Head of caudate nucleus (tissue), 42 donors: ENCODE measurements around the gene HIBADH.
A peak's percentile ranks its signal among the peaks of the same experiment; 100 is the strongest.

Experiments used
- DNase-seq, 42 donors: peaks; one replicate each; pipeline versions ENCODE4 v3.0.0 to v3.0.0-alpha.2; 2020 to 2021; ENCODE audit warnings: mixed read lengths in 7 of 42
- intact Hi-C: fragments of 100-400 bp; cut with DNase I; formaldehyde crosslinking; loops from one replicate; pipeline ENCODE4 v1.15.0; 2022

Gene HIBADH

DNA sequence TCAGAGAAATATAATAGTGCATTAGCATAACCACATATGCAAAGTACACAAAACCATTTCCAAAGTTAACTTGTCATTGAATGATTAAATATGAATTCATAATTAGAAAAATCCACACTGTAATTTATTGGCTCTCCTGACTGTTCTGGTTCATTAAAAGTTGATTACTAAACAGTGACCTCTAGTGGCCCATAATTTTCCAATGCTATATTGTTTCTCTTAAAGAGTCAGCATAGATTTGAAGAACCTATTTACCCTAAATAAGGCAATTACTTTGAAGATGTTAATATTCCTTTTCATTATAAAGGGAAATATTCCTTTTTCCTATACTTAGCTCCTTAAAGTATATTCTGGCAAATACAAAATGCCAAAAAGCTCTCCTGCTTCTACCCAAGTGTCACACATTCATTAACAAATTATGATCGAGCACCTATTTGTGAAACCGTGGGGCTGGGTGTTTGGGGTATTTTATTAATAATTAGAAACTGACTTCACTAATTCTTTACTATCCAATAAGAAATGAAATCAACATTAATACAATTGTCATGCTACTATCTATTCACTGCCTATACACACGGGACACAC, 86.2 kb downstream of the HIBADH start:
- no peak for DNase-seq
- intact Hi-C loops, result loop anchor here (10.0 kb wide), 1 partner anchor 382 kb away; no protein-coding TSS in a partner anchor

DNA sequence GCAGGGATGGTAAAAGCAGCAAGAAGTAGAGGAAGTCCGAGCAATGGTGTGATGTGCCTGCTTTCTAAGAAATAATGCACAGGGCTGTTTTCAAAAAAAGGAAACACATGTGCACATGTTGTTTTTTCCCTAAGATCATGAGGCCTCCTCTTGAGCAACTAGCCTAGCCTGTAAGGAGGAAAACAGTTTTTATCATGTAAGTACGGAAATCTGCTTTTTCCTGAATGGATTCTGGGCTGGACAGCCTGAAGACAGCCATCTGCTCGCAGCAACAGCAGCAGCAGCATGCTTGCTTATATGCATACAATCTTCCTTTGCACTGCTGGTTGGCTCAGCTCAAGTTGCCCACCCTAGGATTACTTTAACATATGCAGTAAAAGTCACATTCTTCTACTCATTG, 87.1 kb downstream of the HIBADH start:
- no peak for DNase-seq
- intact Hi-C loops, result loop anchor here (10.0 kb wide), 1 partner anchor 381 kb away; no protein-coding TSS in a partner anchor

DNA sequence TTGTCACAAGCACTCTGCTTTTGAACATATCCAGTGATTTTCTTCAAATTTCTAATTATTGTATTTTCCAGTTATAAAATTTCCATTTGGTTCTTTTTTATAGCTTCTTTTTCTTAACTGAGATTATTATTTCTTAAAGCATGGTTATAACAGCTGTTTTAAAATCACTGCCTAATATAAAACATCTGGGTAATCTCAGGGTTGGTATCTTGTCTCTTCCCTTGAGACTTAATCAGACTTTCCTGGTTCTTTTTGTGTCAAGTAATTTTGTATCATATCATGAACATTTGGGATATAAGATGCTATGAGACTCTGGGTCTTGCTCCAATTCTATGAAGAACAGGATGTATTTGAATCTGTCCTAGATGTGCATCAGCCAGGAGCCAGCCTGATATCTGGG, 93.6 kb downstream of the HIBADH start:
- DNase-seq, result no peak
- intact Hi-C loops, result no loop called here

DNA sequence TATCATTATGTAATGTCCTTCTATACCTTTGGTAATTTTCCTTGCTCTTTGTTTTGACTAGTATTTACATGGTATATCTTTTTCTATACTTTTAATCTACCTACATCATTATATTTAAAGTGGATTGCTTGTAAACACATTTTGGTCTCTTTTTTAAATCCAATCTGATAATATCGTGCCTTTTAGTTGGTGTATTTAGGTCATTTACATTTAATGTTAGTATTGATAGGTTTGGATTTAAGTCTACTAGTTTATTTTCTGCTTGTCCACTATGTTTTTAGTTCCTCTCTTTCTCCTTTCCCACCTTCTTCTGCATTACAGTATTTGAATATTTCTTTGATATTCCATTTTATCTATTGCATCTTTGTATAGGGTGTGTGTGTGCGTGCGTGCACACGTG, 95.4 kb downstream of the HIBADH start:
- intact Hi-C loops, result no loop called here
- no peak for DNase-seq

DNA sequence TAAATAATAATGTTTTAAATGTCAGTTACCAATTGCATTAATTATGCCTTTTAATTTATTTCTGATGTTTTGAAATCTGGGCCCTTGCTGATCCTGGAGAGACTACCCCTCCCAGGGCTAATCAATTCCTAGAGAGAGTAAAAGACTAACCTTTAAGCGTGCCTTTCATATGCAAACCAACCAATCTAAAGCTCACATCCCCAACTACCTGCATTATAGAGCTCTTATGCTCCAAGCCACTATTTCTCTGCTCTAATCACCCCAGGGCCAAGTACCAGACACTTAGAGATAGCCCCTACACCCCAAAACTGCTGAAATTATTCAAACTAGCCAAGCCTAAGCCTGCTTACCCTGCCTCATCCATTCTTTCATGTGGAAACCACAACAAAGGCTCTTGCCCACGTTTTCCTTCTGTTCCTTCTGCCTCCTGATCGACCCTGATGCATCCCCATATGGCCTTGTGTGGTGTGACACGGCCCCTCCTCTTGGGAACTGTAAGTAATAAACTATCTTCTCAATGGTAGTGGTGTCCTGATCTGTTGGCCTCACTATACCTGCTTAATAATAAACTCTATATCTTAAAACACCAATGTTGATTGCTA, 97.7 kb downstream of the HIBADH start:
- intact Hi-C loops, result no loop called here
- DNase-seq, result no peak

DNA sequence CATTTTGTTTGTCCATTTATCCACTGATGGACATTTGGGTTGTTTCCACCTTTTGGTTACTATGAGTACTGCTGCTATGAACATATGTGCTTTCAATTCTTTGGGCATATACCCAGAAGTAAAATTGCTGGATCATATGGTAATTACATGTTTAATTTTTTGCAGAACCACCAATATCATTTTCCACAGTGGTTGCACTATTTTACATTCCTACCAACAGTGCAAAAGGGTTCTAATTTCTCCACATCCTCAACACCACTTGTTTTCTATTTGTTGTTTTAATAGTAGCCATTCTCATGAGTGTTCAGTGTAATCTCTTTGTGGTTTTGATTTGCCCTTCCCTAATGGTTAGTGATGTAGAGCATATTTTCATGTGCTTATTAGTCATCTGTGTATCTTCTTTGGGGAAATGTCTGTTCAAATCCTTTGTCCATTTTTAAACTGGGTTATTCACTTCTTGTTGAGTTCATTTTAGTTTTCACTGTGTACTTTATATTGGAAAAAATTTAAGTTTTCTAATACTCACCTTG, 101.9 kb downstream of the HIBADH start:
- intact Hi-C loops, result no loop called here
- no peak for DNase-seq

DNA sequence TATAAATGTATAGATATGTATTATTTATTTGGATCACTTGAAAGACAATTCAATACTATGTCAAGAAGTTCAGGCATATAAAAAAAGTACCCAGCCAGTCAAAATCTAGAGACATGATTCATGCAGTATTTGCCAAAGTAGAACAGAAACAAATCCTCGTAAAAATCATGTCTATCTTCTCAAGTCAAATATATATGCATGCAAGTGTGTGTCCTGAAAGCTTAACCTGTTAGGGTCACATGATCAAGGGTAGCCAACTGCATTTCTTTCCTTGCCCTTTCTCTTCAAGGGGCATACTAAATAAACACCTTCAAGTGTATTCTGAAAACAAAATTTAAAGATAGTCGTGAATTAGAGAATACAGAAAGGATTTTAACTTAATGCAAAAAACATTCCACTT, 107.0 kb downstream of the HIBADH start:
- DNase-seq, result no peak
- intact Hi-C loops, result no loop called here

DNA sequence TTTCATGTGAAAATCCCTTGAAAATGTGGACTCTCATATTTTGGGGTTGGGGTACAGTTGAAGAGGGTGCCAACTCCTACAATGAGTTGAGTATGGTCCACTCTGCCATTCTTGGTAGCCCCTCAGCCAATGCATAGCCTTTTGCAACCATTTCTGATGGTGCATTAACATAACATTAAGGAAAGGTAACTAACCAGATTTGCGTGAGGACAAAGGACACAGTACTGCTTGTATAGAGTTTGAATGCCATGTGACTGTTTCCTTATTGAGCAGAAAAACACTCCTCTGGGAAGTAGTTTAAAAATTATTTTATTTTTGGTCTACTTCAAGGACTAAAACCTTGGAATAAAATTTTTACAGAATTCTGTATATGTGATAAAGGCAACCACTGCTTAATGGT, 107.9 kb downstream of the HIBADH start:
- intact Hi-C loops, result no loop called here
- DNase-seq, result no peak

DNA sequence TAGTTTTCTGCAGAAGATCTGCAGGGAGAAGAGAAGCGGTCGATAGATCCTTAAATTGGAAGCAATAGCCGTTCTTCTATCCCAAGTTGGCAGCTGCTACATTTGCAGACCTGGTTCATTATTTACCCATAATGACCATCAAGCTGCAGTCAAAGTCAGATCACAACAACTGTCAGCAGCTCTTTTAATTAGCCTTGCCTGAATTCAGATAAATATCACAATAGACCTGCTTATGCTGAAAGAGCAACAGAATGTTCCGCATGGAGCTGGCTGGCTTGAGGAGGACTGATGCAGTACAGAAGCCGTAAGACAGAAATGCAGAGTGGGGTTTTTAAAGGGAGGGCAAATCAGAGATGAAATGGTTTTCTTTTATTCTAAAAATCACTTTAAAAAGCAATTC, 109.4 kb downstream of the HIBADH start:
- peak in 10 of 42 donors; percentile 9 to 53 (median 16) for DNase-seq
- intact Hi-C loops, result no loop called here

DNA sequence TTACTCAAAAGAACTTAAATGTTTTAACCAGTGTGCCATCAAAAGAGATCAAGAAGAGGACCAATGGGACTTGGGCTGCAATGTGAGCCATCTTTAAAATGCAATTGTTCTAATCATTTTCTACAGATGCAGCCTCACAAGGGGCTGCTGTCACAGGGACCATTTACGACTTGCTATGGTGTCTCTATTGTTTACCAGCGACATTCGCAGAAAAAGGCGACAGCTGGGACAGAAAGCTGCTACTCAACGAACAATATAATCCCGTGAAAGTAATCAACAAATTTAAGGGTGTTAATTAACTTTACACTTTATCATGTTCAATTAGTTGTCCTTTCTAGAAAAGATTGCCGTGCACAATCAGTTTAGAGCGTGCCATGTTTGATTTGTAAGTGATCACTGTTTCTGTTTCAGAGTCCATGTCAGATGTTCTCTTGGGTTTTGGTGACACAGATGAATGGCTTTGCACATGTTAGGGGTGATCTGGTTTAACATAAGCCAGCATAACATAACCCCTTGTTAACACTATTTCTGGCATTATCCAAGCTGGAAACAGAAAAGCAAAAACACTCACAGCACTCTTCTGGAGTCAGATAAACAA, 110.8 kb downstream of the HIBADH start:
- peak in 1 of 42 donors; percentile 9 for DNase-seq
- intact Hi-C loops, result no loop called here

DNA sequence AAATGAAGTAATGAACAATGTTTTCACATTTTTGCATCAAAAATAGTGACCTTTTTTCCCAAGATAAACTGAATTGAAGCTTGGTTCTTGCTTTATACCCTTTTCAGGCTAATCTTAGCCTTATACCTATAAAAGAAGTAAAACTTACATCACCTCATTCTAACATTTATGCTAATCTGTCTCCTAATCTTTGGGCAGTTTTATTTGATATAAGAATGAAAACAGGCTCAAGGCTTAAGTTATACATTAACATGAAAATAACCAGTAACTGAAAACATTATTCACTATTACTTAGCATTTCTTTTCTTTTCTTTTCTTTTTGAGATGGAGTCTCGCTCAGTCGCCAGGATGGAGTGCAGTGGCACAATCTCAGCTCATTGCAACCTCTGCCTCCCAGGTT, 113.1 kb downstream of the HIBADH start:
- no peak for DNase-seq
- intact Hi-C loops, result no loop called here

DNA sequence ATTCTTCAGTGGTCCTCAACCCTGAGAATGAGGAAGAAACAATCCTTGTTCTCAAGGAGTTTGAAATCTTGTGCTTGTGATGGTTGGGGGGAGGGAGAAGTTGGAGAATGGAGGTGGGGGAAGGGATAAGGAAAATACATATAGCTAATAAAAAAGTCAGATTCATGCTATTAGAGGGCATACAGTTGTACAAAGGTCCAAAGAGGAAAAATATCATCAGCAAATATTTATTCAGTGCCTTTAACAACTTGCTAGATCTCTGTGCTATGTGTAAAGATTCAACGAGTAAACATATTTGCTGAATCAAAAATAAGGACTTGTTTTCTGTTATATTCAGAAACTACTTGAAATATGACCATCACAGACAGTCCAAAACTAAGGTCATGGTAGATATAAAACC, 114.4 kb downstream of the HIBADH start:
- intact Hi-C loops, result no loop called here
- DNase-seq, result no peak

DNA sequence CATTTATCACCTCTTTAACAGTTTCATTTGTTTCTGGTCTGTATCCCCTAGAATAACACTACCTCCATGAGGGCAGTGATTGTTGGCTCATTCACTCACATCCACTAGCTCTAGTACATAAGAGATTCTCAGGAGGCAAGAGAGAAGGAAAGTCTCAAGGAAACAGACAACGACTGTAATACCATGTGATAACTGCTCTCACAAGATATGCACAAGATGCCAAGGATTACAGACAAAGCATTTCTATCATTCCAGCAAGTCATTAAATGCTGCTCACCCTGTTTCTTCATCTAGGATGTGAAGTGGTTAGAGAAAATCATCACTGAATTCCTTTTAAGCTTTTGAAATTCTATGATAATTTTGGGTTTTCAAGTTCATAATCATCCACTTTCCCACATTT, 115.3 kb downstream of the HIBADH start:
- intact Hi-C loops, result no loop called here
- DNase-seq, result no peak

DNA sequence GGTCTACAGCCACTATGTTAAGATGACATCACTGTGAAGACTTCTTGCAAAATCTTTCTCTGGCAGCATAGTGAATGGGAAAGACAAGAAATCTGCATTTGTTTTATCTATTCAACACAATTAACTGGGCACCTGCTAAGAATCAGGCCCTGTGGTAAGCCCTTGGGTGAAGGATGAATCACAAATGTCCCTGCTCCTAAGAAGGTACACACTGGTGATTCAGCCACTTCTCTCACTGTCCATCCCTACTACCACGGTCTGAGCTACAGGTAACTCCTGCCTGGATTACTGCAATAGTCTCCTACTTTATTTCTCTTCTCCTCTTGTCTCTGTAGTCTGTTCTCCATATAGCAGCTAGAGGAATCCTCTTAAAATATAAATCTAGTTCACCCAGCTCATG, 116.1 kb downstream of the HIBADH start:
- intact Hi-C loops, result no loop called here
- DNase-seq, result no peak

DNA sequence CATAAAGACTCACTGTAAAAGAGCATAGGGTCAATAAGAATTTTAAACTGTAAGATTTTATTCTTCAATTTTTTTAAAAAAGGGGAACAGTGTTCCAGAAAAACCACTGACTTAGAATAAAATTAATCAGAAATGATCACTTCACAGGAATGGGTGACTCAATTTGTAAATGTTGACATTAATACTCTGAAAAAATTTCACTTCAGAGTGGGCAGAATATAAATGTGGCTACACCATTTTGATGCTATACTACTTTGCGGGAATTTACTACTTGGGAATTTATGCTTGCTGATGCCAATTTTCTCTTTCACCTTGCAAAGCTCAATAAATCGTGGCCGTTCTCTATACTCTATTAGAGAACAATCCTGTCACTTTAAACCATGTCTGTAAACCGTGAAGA, 126.9 kb downstream of the HIBADH start:
- intact Hi-C loops, result no loop called here
- no peak for DNase-seq

DNA sequence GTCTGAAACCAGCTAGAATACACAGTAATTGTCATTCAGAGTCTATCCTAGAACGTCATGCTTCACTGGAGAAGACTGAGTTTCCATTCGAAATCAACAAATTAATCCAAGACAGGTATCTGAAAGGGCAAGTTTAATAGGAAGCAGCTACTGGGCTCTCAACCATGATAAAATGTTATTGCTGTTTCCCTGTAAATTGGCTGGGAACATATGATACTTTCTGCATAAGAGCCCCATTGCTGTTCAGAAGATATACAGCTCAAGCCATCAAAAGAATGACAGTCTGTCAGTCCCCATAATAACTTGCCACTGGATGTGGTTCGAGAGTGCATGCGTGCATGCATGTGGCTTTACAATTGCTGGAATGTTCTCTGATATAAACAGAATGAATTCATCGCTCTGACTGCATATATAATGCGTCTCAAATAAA, 129.0 kb downstream of the HIBADH start:
- DNase-seq, result no peak
- intact Hi-C loops, result no loop called here

DNA sequence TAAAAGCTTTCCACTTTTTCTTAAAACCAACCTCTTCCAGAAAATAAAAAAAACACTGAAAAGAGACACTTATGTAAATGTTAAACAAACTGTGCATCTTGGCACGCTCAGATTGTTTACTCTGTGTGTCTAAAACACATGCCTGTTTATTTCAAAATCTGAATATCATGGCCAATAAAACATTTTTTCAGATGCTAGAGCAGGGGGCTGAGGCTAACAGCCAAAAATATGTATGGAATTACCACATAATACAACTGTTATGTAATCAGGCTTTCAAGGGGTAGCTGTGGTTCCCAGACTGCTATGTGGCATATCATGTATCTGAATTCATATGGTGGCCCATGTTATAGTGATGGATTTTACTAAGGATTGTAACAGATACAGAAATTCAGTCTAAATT, 130.4 kb downstream of the HIBADH start:
- no peak for DNase-seq
- intact Hi-C loops, result no loop called here

DNA sequence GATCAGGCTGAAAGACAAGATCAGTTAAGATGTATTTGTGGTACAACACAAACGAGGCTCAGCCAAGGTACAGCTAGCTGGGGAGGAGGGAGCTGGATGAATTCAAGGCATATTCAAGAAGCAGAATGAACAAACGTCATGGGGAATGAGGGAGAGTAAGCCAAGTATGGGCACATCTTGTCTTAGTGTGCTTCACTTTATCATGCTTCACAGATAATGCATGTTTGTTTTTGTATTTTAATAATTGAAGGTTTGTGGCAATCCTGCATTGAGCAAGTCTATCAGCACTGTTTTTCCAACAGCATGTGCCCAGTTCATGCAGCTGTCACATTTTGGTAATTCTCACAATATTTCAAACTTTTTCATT, 135.4 kb downstream of the HIBADH start:
- DNase-seq, result no peak
- intact Hi-C loops, result no loop called here

DNA sequence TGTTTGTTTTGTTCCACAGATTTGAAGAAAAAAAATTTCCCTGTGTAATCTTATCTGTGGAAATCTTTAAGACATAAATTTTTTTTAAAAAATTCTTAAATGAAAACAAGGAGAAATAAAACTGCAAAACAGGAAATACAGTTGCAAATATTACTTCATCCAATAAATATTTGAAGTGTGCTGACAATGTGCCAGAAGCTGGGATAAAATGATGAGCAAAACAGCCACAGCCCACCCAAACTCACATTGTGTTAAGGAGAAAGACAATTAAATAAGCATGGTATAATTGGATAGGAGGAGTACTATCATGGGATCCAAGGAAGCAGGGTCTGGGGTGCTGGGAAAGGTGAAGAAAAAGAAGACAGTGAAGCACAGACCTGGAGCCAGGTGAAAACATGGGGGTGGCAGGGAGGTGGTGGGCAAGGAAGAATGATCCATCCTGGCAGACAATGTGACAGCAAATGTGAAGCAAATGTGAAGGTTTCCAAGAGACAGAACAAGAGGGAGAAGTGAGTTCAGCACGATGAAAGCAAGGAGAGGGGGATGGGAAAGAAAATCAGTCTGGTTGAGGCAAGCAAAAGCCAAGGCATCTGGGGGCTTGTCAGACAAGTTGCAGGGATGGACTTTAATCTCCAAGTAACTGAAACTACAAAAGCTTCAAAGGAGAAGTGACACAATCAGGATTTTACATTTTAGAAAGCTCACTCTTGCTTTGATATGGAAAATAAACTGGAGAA, 135.9 kb downstream of the HIBADH start:
- intact Hi-C loops, result no loop called here
- DNase-seq, result no peak

DNA sequence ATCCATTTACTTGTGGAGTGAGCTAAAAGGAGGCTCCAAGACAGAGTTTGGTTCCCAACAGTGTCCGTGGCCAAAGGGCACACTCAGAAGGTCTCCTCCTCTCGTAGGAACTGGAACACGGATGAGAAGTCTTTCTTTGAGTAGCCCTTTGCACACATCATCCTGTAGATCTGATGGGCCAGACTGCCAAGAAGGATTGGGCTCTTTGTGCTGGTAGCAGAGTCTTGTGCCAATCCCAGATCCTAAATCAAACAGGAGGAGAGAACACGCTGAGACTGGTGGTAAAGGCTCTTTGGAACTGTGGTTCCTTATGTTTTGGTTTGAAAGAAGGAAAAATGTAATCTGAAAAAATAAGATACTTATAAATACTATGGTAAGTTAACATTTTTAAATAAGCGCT, 136.6 kb downstream of the HIBADH start:
- intact Hi-C loops, result no loop called here

More for the DNA sequence above, 136.6 kb downstream of the HIBADH start:
- no peak for DNase-seq
